H1 (cell line): ENCODE results near the gene LSM7. TPM values are rescaled to one million over a fixed set of nuclear protein-coding genes. Genes with fewer than 3 reads are reported as not detected.

Experiments used
- CTCF ChIA-PET: fragments of 300-600 bp; sonication (Branson Sonifier 250); formaldehyde crosslinking; loops from one replicate; lab custom pipeline; 2021; ENCODE audit not compliant: partially characterized antibody; lab: Charles Lee
- POLR2A ChIA-PET: fragments of 300-600 bp; sonication (Branson Sonifier 250); formaldehyde crosslinking; loops from one replicate; lab custom pipeline; 2021; ENCODE audit warnings: inconsistent platforms; ENCODE audit not compliant: partially characterized antibody; lab: Charles Lee
- DNase-seq, 2 experiments: peaks; one replicate each; pipeline versions ENCODE4 v3.0.0 to v3.0.0-alpha.2; 2010 to 2022; ENCODE audit warnings: low spot score in 2 of 2, low read depth in 1 of 2, mixed read lengths in 1 of 2
- FAIRE-seq: peaks from 2 replicates; lab custom pipeline; 2011; peaks lifted over from hg19 to GRCh38; lab: Jason Lieb, UNC
- H2AFZ ChIP-seq: 2 replicates; pipeline ENCODE4 v1.8.1; 2012; ENCODE audit warnings: low read length, inconsistent platforms
- H2AK5ac ChIP-seq: 2 replicates; pipeline ENCODE4 v1.6.1; 2013; ENCODE audit warnings: low read depth, low read length
- H2BK120ac ChIP-seq: replicated peaks from 2 replicates; pipeline ENCODE3; 2013; ENCODE audit warnings: low read depth, low read length, inconsistent platforms
- H2BK12ac ChIP-seq: 2 replicates; pipeline ENCODE4 v1.6.1; 2013; ENCODE audit warnings: low read depth, low read length
- H2BK15ac ChIP-seq: 2 replicates; pipeline ENCODE4 v1.6.1; 2013; ENCODE audit warnings: low read length
- H2BK20ac ChIP-seq: 2 replicates; pipeline ENCODE4 v1.6.1; 2013; ENCODE audit warnings: low read length
- H2BK5ac ChIP-seq: 2 replicates; pipeline ENCODE4 v1.6.1; 2013; ENCODE audit warnings: low read depth, low read length
- H3K14ac ChIP-seq: 2 replicates; pipeline ENCODE4 v1.6.1; 2013; ENCODE audit warnings: inconsistent platforms; ENCODE audit not compliant: insufficient read length
- H3K18ac ChIP-seq: 2 replicates; pipeline ENCODE4 v1.6.1; 2013; ENCODE audit warnings: low read length; ENCODE audit errors: extremely low read depth
- H3K23ac ChIP-seq: 2 replicates; pipeline ENCODE4 v1.6.1; 2013; ENCODE audit warnings: inconsistent platforms; ENCODE audit not compliant: insufficient read length
- H3K23me2 ChIP-seq: 2 replicates; pipeline ENCODE4 v1.6.1; 2013; ENCODE audit warnings: low read depth, low read length
- H3K27ac ChIP-seq: 2 replicates; pipeline ENCODE4 v1.6.1; 2011; ENCODE audit warnings: low read depth, low read length, inconsistent platforms
- H3K27me3 ChIP-seq, 4 experiments: replicated peaks in 1 of 4; 1 replicate in 1 of 4; 2 replicates in 3 of 4; pipeline versions ENCODE4 v1.6.1 to v1.8.1; 2011 to 2013; ENCODE audit warnings: low read length in 3 of 4, mild to moderate bottlenecking in 3 of 4, inconsistent platforms in 2 of 4, mixed read lengths in 2 of 4, moderate library complexity in 1 of 4; ENCODE audit not compliant: control insufficient read depth in 3 of 4, insufficient read depth in 3 of 4; ENCODE audit errors: extremely low read depth in 1 of 4
- H3K36me3 ChIP-seq, 4 experiments: 2 replicates each; pipeline versions ENCODE4 v1.6.1 to v1.8.1; 2011 to 2013; ENCODE audit warnings: mild to moderate bottlenecking in 4 of 4, low read length in 3 of 4, moderate library complexity in 2 of 4, control low read depth in 1 of 4, inconsistent platforms in 1 of 4; ENCODE audit not compliant: insufficient read depth in 4 of 4, control insufficient read depth in 2 of 4
- H3K4ac ChIP-seq: replicated peaks from 2 replicates; pipeline ENCODE3; 2013; ENCODE audit warnings: low read length, low read depth, mixed read lengths, inconsistent platforms; ENCODE audit not compliant: insufficient read length
- H3K4me1 ChIP-seq, 4 experiments: replicated peaks in 1 of 4; 1 replicate in 1 of 4; 2 replicates in 3 of 4; pipeline versions ENCODE4 v1.6.1 to v1.8.1; 2011 to 2013; ENCODE audit warnings: low read length in 3 of 4, inconsistent platforms in 2 of 4, mixed read lengths in 1 of 4; ENCODE audit not compliant: insufficient read depth in 4 of 4, control insufficient read depth in 3 of 4
- H3K4me2 ChIP-seq, 2 experiments: 2 replicates each; pipeline versions ENCODE4 v1.6.1 to v1.8.1; 2011 to 2013; ENCODE audit warnings: low read depth in 2 of 2, low read length in 2 of 2, control low read depth in 1 of 2, inconsistent platforms in 1 of 2, mild to moderate bottlenecking in 1 of 2; ENCODE audit not compliant: insufficient read depth in 1 of 2
- H3K4me3 ChIP-seq, 4 experiments: fragments of 200-600, 300-600 bp in 1 of 4; sonication (generic), shearing (Covaris generic), sonication (Bioruptor Twin) in 1 of 4; 2 replicates each; pipeline versions ENCODE4 v1.5.1 to v1.8.1; 2011 to 2016; ENCODE audit warnings: low read length in 4 of 4, low read depth in 3 of 4, control low read depth in 2 of 4, inconsistent platforms in 2 of 4, mild to moderate bottlenecking in 2 of 4, mixed read lengths in 1 of 4, moderate library complexity in 1 of 4; ENCODE audit not compliant: insufficient read depth in 2 of 4; ENCODE audit errors: extremely low read depth in 1 of 4
- H3K56ac ChIP-seq: replicated peaks from 2 replicates; pipeline ENCODE3; 2013; ENCODE audit warnings: low read depth, mild to moderate bottlenecking, mixed read lengths, low read length, inconsistent platforms; ENCODE audit not compliant: insufficient read length
- H3K79me1 ChIP-seq: 2 replicates; pipeline ENCODE4 v1.6.1; 2013; ENCODE audit warnings: low read depth, low read length, control low read depth
- H3K79me2 ChIP-seq, 2 experiments: 2 replicates each; pipeline versions ENCODE4 v1.6.1 to v1.8.1; 2012 to 2013; ENCODE audit warnings: low read length in 2 of 2, mild to moderate bottlenecking in 2 of 2, inconsistent platforms in 1 of 2; ENCODE audit not compliant: insufficient read depth in 2 of 2, control insufficient read depth in 1 of 2
- H3K9ac ChIP-seq, 4 experiments: replicated peaks in 1 of 4; 1 replicate in 1 of 4; 2 replicates in 3 of 4; pipeline versions ENCODE4 v1.6.1 to v1.8.1; 2011 to 2013; ENCODE audit warnings: low read depth in 3 of 4, low read length in 3 of 4, control low read depth in 2 of 4, mild to moderate bottlenecking in 2 of 4, moderate library complexity in 2 of 4, inconsistent platforms in 1 of 4; ENCODE audit errors: extremely low read depth in 1 of 4
- H3K9me3 ChIP-seq, 2 experiments: 2 replicates each; pipeline versions ENCODE4 v1.6.1 to v1.8.1; 2012 to 2013; ENCODE audit warnings: mild to moderate bottlenecking in 2 of 2, moderate library complexity in 2 of 2, control low read depth in 1 of 2, inconsistent platforms in 1 of 2, low read depth in 1 of 2, low read length in 1 of 2, mixed read lengths in 1 of 2; ENCODE audit not compliant: insufficient read depth in 2 of 2
- H4K20me1 ChIP-seq, 2 experiments: replicated peaks in 1 of 2; 2 replicates each; pipeline versions ENCODE3 to v1.8.1; 2011 to 2013; ENCODE audit warnings: inconsistent platforms in 2 of 2, low read length in 2 of 2, mild to moderate bottlenecking in 1 of 2; ENCODE audit not compliant: insufficient read depth in 2 of 2, control insufficient read depth in 1 of 2
- H4K5ac ChIP-seq: 2 replicates; pipeline ENCODE4 v1.6.1; 2013; ENCODE audit warnings: low read length, low read depth, mixed read lengths, inconsistent platforms; ENCODE audit not compliant: insufficient read length
- H4K8ac ChIP-seq: 2 replicates; pipeline ENCODE4 v1.8.0; 2013; ENCODE audit warnings: mild to moderate bottlenecking, moderate library complexity, low read length, inconsistent platforms; ENCODE audit not compliant: insufficient read depth; ENCODE audit errors: extremely low read depth
- H4K91ac ChIP-seq: replicated peaks from 2 replicates; pipeline ENCODE3; 2013; ENCODE audit warnings: low read length, mixed read lengths, inconsistent platforms; ENCODE audit not compliant: insufficient read length
- CTBP2 ChIP-seq: IDR thresholded peaks from 2 replicates; pipeline ENCODE4 v1.7.0; 2011; ENCODE audit warnings: borderline replicate concordance, mild to moderate bottlenecking, moderate library complexity, mixed read lengths, low read length; ENCODE audit not compliant: insufficient read depth, insufficient read length
- HDAC6 ChIP-seq: IDR thresholded peaks from one replicate; pipeline ENCODE4 v1.7.1; 2012; ENCODE audit warnings: low read depth, mild to moderate bottlenecking, inconsistent platforms, low read length, moderate library complexity
- KDM1A ChIP-seq: fragments of 200-600, 300-600 bp; sonication (generic); IDR thresholded peaks from 2 replicates; pipeline ENCODE4 v1.7.1; 2016; ENCODE audit warnings: mild to moderate bottlenecking, low read length, borderline replicate concordance
- MAX ChIP-seq: IDR thresholded peaks from 2 replicates; pipeline ENCODE4 v1.6.1; 2012; ENCODE audit warnings: inconsistent platforms
- RNF2 ChIP-seq: fragments of 200-900, 300-1000 bp; sonication (generic); IDR thresholded peaks from 2 replicates; pipeline ENCODE4 v1.7.1; 2016; ENCODE audit warnings: borderline replicate concordance, low read depth, mild to moderate bottlenecking, antibody characterized with exemption, low read length; ENCODE audit not compliant: poor library complexity, severe bottlenecking; ENCODE audit errors: missing control alignments
- SAP30 ChIP-seq: fragments of 300-600 bp; sonication (generic); IDR thresholded peaks from 2 replicates; pipeline ENCODE4 v1.7.1; 2012; ENCODE audit warnings: low read length, moderate library complexity, mild to moderate bottlenecking, inconsistent platforms; ENCODE audit not compliant: insufficient read depth, insufficient replicate concordance
- SIN3A ChIP-seq, 2 experiments: IDR thresholded peaks in 1 of 2; conservative IDR thresholded peaks in 1 of 2; 2 replicates each; pipeline ENCODE4 v1.6.1; 2011 to 2012; ENCODE audit warnings: low read length in 2 of 2, improper control_type of control experiment in 1 of 2, low read depth in 1 of 2, mild to moderate bottlenecking in 1 of 2
- SIX5 ChIP-seq: IDR thresholded peaks from 2 replicates; pipeline ENCODE4 v1.6.1; 2011; ENCODE audit warnings: mild to moderate bottlenecking, low read depth, low read length
- SUZ12 ChIP-seq: fragments of 200-600 bp; sonication (generic); IDR thresholded peaks from 2 replicates; pipeline ENCODE4 v1.6.1; 2012; ENCODE audit warnings: mild to moderate bottlenecking, inconsistent platforms, low read length, moderate library complexity, mixed read lengths
- TAF7 ChIP-seq: optimal IDR thresholded peaks from 2 replicates; pipeline ENCODE3; 2011; ENCODE audit warnings: low read depth, mild to moderate bottlenecking, inconsistent platforms, low read length, moderate library complexity, borderline replicate concordance
- WGBS, 2 experiments: shearing (Covaris generic) in 1 of 2; methylation state at CpG; one replicate each; pipeline versions ENCODE4 v1.1.6 to v1.1.7; 2013 to 2015; ENCODE audit warnings: low lambda C conversion rate in 2 of 2, mixed read lengths in 2 of 2, inconsistent platforms in 1 of 2, low coverage in 1 of 2, missing lambda C conversion rate in 1 of 2; ENCODE audit not compliant: insufficient replicate concordance in 2 of 2, insufficient coverage in 1 of 2, insufficient read length in 1 of 2; ENCODE audit errors: extremely low coverage in 1 of 2, missing lambda C conversion rate in 1 of 2; 5-methylcytosine and 5-hydroxymethylcytosine counted together
- polyA plus RNA-seq, 7 experiments: library from polyadenylated mRNA; depleted of rRNA in 3 of 7; stranded (reverse) in 5 of 7; unstranded in 2 of 7; fragments of >200 nt in 5 of 7; fragments of 200-250 nt in 2 of 7; gene quantifications; 1 replicate in 5 of 7; 2 replicates in 1 of 7; 4 replicates in 1 of 7; pipeline versions ENCODE4 v1.2.1 to v1.2.3, GENCODE V29; 2011 to 2013; ENCODE audit warnings: missing spikeins in 2 of 7, mixed read lengths in 2 of 7
- total RNA-seq: library from RNA; stranded (reverse); fragmentation: NEBNext Ultra II Directional; extraction: Animal tissue kit (Norgen Biotek cat#: 25700); gene quantifications from 2 replicates; pipeline ENCODE4 v1.2.1, GENCODE V29; 2021

LSM7 gene
- total and polyA plus RNA-seq, 2 of the 8 experiments (the other 6 are each of a cell fraction or from before 2014, with no cell fraction given) = 228 to 1,335 TPM

- no peak overlapping the region for H2AFZ ChIP-seq
- no peaks in the 10 kb centered on the region for H3K36me3 ChIP-seq
- ChIA-PET CTCF (interaction anchor here (0.6 to 9.8 kb wide), 2 partner anchors 33 to 1597 kb away, joined by 3 to 106 read pairs; no protein-coding TSS in a partner anchor), POLR2A (interaction anchor here (1.4 to 4.4 kb wide), 2 partner anchors 14 to 57 kb away, joined by 4 to 16 read pairs; no protein-coding TSS in a partner anchor)
- H3K9ac ChIP-seq = no peak overlapping the region
- H3K79me1 ChIP-seq = no peaks in the 10 kb centered on the region
- no peak overlapping the region for H2BK20ac ChIP-seq
- H2BK5ac ChIP-seq = no peak overlapping the region
- no peak overlapping the region for H3K23ac ChIP-seq
- FAIRE-seq (no peak), DNase-seq (peak in 1 of 2 experiments; percentile 46)
- H3K4me3 ChIP-seq = no peak overlapping the region
- H3K4me2 ChIP-seq = no peak overlapping the region
- peaks cover 7 to 30% (median 23%) of the 10 kb centered on the region in 4 experiments for H3K27me3 ChIP-seq
- no peak overlapping the region for H3K27ac ChIP-seq
- no peak overlapping the region; the same call in 1 of the 2 replicates for H3K18ac ChIP-seq
- H4K20me1 ChIP-seq = peaks cover 0 to 3% of the 10 kb centered on the region in 2 experiments
- H3K4me1 ChIP-seq = peaks cover 0 to 13% (median 1%) of the 10 kb centered on the region in 4 experiments; a peak in 4 of 7 replicates
- H4K8ac ChIP-seq = peak overlapping the region; percentile 57; the same call in 1 of the 2 replicates
- H3K9me3 ChIP-seq = no peaks in the 10 kb centered on the region
- no peak overlapping the region for H3K56ac ChIP-seq
- no peak overlapping the region for H2AK5ac ChIP-seq
- no peak overlapping the region for H4K5ac ChIP-seq
- no peak overlapping the region for H4K91ac ChIP-seq
- no peak overlapping the region for H2BK120ac ChIP-seq
- H3K79me2 ChIP-seq = no peaks in the 10 kb centered on the region
- no peak overlapping the region for H3K4ac ChIP-seq
- 85% methylated on average over 17 of the region's 17 CpGs; no CpG with 5 or more reads in 1 of the 2 experiments for WGBS, 2 experiments
- no peak overlapping the region for H3K14ac ChIP-seq
- no peak overlapping the region for H2BK12ac ChIP-seq
- peaks cover 2% of the 10 kb centered on the region; the same call in 1 of the 2 replicates for H3K23me2 ChIP-seq
- H2BK15ac ChIP-seq = 0 out of 2 replicates have a peak overlapping the region, but pooled peaks have one; percentile 88
- TF ChIP-seq SAP30 (no peak), KDM1A (no peak), SIX5 (no peak), TAF7 (no peak), CTBP2 (no peak), RNF2 (no peak), MAX (no peak), SUZ12 (no peak), HDAC6 (no peak), SIN3A (conservative IDR thresholded peaks at IDR 0.05 in 1 of 2, IDR thresholded peaks at IDR 0.05 in 1 of 2; ENCODE audit: low read depth in 1 of 2, low read length in 2 of 2) (no peak)
Measured at GRCh38 chr19:2309734-2310362, 18.5 kb downstream of the LSM7 start.
